Fibroblast of skin of right quadriceps (primary cell): ENCODE data around the gene ITGB1BP1.
A peak's percentile ranks its signal among the peaks of the same experiment; 100 is the strongest.
"Not testable (repeated sequence)": the region's sequence is repeated elsewhere in the genome, so short reads cannot be mapped to it uniquely, and the experiment has no call there.

Experiments
- DNase-seq: peaks from one replicate; pipeline ENCODE4 v3.0.0-alpha.2; 2013

Gene ITGB1BP1

GRCh38 chr2:9398881-9399780 is 24.2 kb downstream of the ITGB1BP1 start:
- no peak for DNase-seq

GRCh38 chr2:9398251-9398650 is 25.1 kb downstream of the ITGB1BP1 start:
- not testable (repeated sequence) for DNase-seq

GRCh38 chr2:9397201-9397600 is 26.1 kb downstream of the ITGB1BP1 start:
- DNase-seq: no peak

GRCh38 chr2:9394816-9395215 is 28.5 kb downstream of the ITGB1BP1 start:
- no peak for DNase-seq

GRCh38 chr2:9392898-9393765 is 30.2 kb downstream of the ITGB1BP1 start:
- peak; percentile 52 for DNase-seq

GRCh38 chr2:9391961-9392720 is 31.2 kb downstream of the ITGB1BP1 start:
- no peak for DNase-seq

- DNase-seq: no peak
Measured at GRCh38 chr2:9390991-9391390, 32.3 kb downstream of the ITGB1BP1 start.

- DNase-seq: no peak
Measured at GRCh38 chr2:9390151-9390850, 33.0 kb downstream of the ITGB1BP1 start.

- no peak for DNase-seq
Measured at GRCh38 chr2:9388950-9389911, 34.1 kb downstream of the ITGB1BP1 start.

GRCh38 chr2:9388199-9388681 is 35.1 kb downstream of the ITGB1BP1 start:
- no peak for DNase-seq

GRCh38 chr2:9385841-9386240 is 37.5 kb downstream of the ITGB1BP1 start:
- no peak for DNase-seq

GRCh38 chr2:9384521-9384920 is 38.8 kb downstream of the ITGB1BP1 start:
- no peak for DNase-seq

- DNase-seq: no peak
Measured at GRCh38 chr2:9382604-9383235, 40.6 kb downstream of the ITGB1BP1 start.

GRCh38 chr2:9380702-9381628 is 42.4 kb downstream of the ITGB1BP1 start:
- peak; percentile 94 for DNase-seq

GRCh38 chr2:9379391-9379755 is 44.0 kb downstream of the ITGB1BP1 start:
- no peak for DNase-seq

- peak; percentile 72 for DNase-seq
Measured at GRCh38 chr2:9378433-9379390, 44.6 kb downstream of the ITGB1BP1 start.

- DNase-seq: no peak
Measured at GRCh38 chr2:9377461-9378097, 45.7 kb downstream of the ITGB1BP1 start.
